BLaER1 (cell line): ENCODE results near the gene PKN1.

ENCODE experiments used
- H3K27ac ChIP-seq: shearing (Covaris generic); formaldehyde crosslinking; 2 replicates; pipeline ENCODE4 v1.8.1; 2022
- H3K27me3 ChIP-seq: shearing (Covaris generic); formaldehyde crosslinking; 2 replicates; pipeline ENCODE4 v1.8.1; 2022
- H3K36me3 ChIP-seq: shearing (Covaris generic); formaldehyde crosslinking; 2 replicates; pipeline ENCODE4 v1.8.1; 2022
- H3K4me1 ChIP-seq: shearing (Covaris generic); formaldehyde crosslinking; 2 replicates; pipeline ENCODE4 v1.8.1; 2022
- H3K4me2 ChIP-seq: shearing (Covaris generic); formaldehyde crosslinking; 2 replicates; pipeline ENCODE4 v1.8.1; 2022
- H3K4me3 ChIP-seq: shearing (Covaris generic); formaldehyde crosslinking; 2 replicates; pipeline ENCODE4 v1.8.1; 2022
- H3K9ac ChIP-seq: shearing (Covaris generic); formaldehyde crosslinking; 2 replicates; pipeline ENCODE4 v1.8.1; 2022
- H3K9me3 ChIP-seq: shearing (Covaris generic); formaldehyde crosslinking; 2 replicates; pipeline ENCODE4 v1.8.1; 2022
- H4K20me1 ChIP-seq: shearing (Covaris generic); formaldehyde crosslinking; 2 replicates; pipeline ENCODE4 v1.8.1; 2022
- Cebpa-rat ChIP-seq: shearing (Covaris generic); IDR thresholded peaks from 2 replicates; pipeline ENCODE4 v1.8.1; 2022

The PKN1 gene

GRCh38 chr19:14480700-14481079 is 47.6 kb downstream of the PKN1 start:
- peak overlapping the region; percentile 73 for H3K4me2 ChIP-seq
- no peaks in the 10 kb centered on the region for H4K20me1 ChIP-seq
- H3K4me3 ChIP-seq = no peak overlapping the region
- H3K9me3 ChIP-seq = no peaks in the 10 kb centered on the region
- no peak overlapping the region for H3K27ac ChIP-seq
- no peaks in the 10 kb centered on the region for H3K27me3 ChIP-seq
- H3K36me3 ChIP-seq = peaks cover 26% of the 10 kb centered on the region
- TF ChIP-seq Cebpa-rat = no peak
- no peak overlapping the region for H3K9ac ChIP-seq
- H3K4me1 ChIP-seq = peaks cover 42% of the 10 kb centered on the region

- Histone ChIP-seq H3K27ac (no peak overlapping the region), H3K27me3 (no peaks in the 10 kb centered on the region), H3K4me1 (peaks cover 31% of the 10 kb centered on the region), H3K4me2 (no peak overlapping the region), H3K36me3 (peaks cover 29% of the 10 kb centered on the region), H4K20me1 (no peaks in the 10 kb centered on the region), H3K9ac (no peak overlapping the region), H3K4me3 (no peak overlapping the region), H3K9me3 (no peaks in the 10 kb centered on the region)
- TF ChIP-seq Cebpa-rat = no peak
These were observed 49.3 kb downstream of the PKN1 start for GRCh38 chr19:14482172-14482941.

GRCh38 chr19:14487370-14488125 is 54.4 kb downstream of the PKN1 start:
- TF ChIP-seq Cebpa-rat = no peak

GRCh38 chr19:14492756-14493337 is 59.7 kb downstream of the PKN1 start:
- Histone ChIP-seq H3K27ac (no peak overlapping the region), H4K20me1 (peaks cover 7% of the 10 kb centered on the region; the same call in 1 of the 2 replicates), H3K36me3 (peaks cover 38% of the 10 kb centered on the region), H3K4me1 (peaks cover 22% of the 10 kb centered on the region), H3K9me3 (no peaks in the 10 kb centered on the region), H3K4me2 (no peak overlapping the region), H3K27me3 (no peaks in the 10 kb centered on the region), H3K4me3 (no peak overlapping the region), H3K9ac (no peak overlapping the region)
- TF ChIP-seq Cebpa-rat = no peak

More at GRCh38 chr19:14487370-14488125, 54.4 kb downstream of the PKN1 start:
- Histone ChIP-seq H3K27me3 (no peaks in the 10 kb centered on the region), H3K4me1 (peaks cover 6% of the 10 kb centered on the region), H3K9ac (no peak overlapping the region), H4K20me1 (no peaks in the 10 kb centered on the region; the same call in 1 of the 2 replicates), H3K4me2 (no peak overlapping the region), H3K36me3 (peaks cover 43% of the 10 kb centered on the region), H3K9me3 (no peaks in the 10 kb centered on the region), H3K27ac (no peak overlapping the region), H3K4me3 (no peak overlapping the region)

- Histone ChIP-seq H3K27ac (no peak overlapping the region), H3K9ac (no peak overlapping the region), H4K20me1 (peaks cover 7% of the 10 kb centered on the region; the same call in 1 of the 2 replicates), H3K4me3 (no peak overlapping the region), H3K36me3 (peaks cover 22% of the 10 kb centered on the region), H3K9me3 (no peaks in the 10 kb centered on the region), H3K4me1 (peaks cover 22% of the 10 kb centered on the region), H3K4me2 (peak overlapping the region; percentile 90), H3K27me3 (no peaks in the 10 kb centered on the region)
- TF ChIP-seq Cebpa-rat = no peak
These were observed 61.3 kb downstream of the PKN1 start for GRCh38 chr19:14494411-14494810.

- peak overlapping the region; percentile 82; the same call in 1 of the 2 replicates for H3K27ac ChIP-seq
These were observed 62.0 kb downstream of the PKN1 start for GRCh38 chr19:14494910-14495671.

GRCh38 chr19:14495672-14496028 is 62.5 kb downstream of the PKN1 start:
- Histone ChIP-seq H3K27ac (peak overlapping the region; percentile 82), H3K4me2 (peak overlapping the region; percentile 90), H3K27me3 (no peaks in the 10 kb centered on the region), H3K4me3 (peak overlapping the region; percentile 76), H3K9ac (peak overlapping the region; percentile 80), H3K36me3 (peaks cover 16% of the 10 kb centered on the region; the same call in 1 of the 2 replicates), H4K20me1 (peaks cover 7% of the 10 kb centered on the region; the same call in 1 of the 2 replicates), H3K9me3 (no peaks in the 10 kb centered on the region), H3K4me1 (peaks cover 22% of the 10 kb centered on the region)
- TF ChIP-seq Cebpa-rat = no peak

More at GRCh38 chr19:14494910-14495671, 62.0 kb downstream of the PKN1 start:
- Histone ChIP-seq H3K9ac (peak overlapping the region; percentile 80), H3K36me3 (peaks cover 18% of the 10 kb centered on the region), H3K4me2 (peak overlapping the region; percentile 90), H3K9me3 (no peaks in the 10 kb centered on the region), H3K4me3 (peak overlapping the region; percentile 76), H3K4me1 (peaks cover 22% of the 10 kb centered on the region), H3K27me3 (no peaks in the 10 kb centered on the region), H4K20me1 (peaks cover 7% of the 10 kb centered on the region; the same call in 1 of the 2 replicates)
- no peak for TF ChIP-seq Cebpa-rat

GRCh38 chr19:14496029-14496833 is 63.1 kb downstream of the PKN1 start, which contains the start of gene GIPC1:
TSS of gene GIPC1 (minus strand) at chr19:14496127. CDS start at chr19:14482976, 13,151 bp downstream.
- Histone ChIP-seq H3K4me2 (peak within 1 kb of the TSS; percentile 90), H3K4me1 (peaks cover 22% of the 10 kb centered on the region), H3K9me3 (no peaks in the 10 kb centered on the region), H3K9ac (peak within 1 kb of the TSS; percentile 80), H4K20me1 (peaks cover 7% of the 10 kb centered on the region; the same call in 1 of the 2 replicates), H3K27me3 (no peaks in the 10 kb centered on the region), H3K4me3 (peak within 1 kb of the TSS; percentile 76), H3K27ac (peak within 1 kb of the TSS; percentile 82), H3K36me3 (peaks cover 12% of the 10 kb centered on the region; the same call in 1 of the 2 replicates)
- no peak for TF ChIP-seq Cebpa-rat
